Forelimb muscle (tissue), 1 donor: ENCODE measurements around the gene TNRC6C. TPM values are rescaled to one million over a fixed set of nuclear protein-coding genes. Genes with fewer than 3 reads are reported as not detected.
"Not testable (repeated sequence)": the region's sequence is repeated elsewhere in the genome, so short reads cannot be mapped to it uniquely, and the experiment has no call there.

Source experiments
- DNase-seq: peaks from one replicate; pipeline ENCODE4 v3.0.0-alpha.2; 2013; ENCODE audit warnings: low read depth
- polyA plus RNA-seq: library from polyadenylated mRNA; unstranded; fragments of 120-200 nt; gene quantifications from one replicate; pipeline ENCODE4 v1.2.1, GENCODE V29; 2013; ENCODE audit not compliant: insufficient read length

The TNRC6C gene
- polyA plus RNA-seq, 1 donor = 9.6 TPM

DNA sequence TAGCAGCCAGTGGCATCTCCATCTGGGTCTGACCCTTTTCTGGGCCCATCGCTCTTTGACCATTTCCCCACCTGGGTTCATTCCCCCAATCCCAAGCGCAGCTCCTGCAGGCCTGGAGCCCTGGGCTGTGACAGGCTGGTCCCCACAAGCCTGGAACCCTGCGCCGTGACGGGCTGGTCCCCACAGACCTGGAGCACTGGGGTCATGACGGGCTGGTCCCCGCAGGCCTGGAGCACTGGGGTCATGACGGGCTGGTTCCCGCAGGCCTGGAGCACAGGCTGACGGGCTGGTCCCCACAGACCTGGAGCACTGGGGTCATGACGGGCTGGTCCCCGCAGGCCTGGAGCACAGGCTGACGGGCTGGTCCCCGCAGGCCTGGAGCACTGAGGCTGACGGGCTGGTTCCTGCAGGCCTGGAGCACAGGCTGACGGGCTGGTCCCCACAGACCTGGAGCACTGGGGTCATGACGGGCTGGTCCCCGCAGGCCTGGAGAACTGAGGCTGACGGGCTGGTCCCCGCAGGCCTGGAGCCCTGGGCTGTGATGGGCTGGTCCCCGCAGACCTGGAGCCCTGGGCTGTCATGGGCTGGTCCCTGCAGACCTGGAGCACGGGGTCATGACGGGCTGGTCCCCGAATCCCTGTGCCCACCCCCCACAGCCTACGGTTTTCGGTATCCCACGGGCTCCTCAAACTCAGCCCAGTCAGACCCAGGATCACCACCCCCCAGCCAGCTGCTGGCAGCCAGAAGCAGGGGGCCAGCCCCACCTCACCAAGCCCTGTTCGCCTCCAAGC is 153.4 kb downstream of the TNRC6C start:
- no peak for DNase-seq

DNA sequence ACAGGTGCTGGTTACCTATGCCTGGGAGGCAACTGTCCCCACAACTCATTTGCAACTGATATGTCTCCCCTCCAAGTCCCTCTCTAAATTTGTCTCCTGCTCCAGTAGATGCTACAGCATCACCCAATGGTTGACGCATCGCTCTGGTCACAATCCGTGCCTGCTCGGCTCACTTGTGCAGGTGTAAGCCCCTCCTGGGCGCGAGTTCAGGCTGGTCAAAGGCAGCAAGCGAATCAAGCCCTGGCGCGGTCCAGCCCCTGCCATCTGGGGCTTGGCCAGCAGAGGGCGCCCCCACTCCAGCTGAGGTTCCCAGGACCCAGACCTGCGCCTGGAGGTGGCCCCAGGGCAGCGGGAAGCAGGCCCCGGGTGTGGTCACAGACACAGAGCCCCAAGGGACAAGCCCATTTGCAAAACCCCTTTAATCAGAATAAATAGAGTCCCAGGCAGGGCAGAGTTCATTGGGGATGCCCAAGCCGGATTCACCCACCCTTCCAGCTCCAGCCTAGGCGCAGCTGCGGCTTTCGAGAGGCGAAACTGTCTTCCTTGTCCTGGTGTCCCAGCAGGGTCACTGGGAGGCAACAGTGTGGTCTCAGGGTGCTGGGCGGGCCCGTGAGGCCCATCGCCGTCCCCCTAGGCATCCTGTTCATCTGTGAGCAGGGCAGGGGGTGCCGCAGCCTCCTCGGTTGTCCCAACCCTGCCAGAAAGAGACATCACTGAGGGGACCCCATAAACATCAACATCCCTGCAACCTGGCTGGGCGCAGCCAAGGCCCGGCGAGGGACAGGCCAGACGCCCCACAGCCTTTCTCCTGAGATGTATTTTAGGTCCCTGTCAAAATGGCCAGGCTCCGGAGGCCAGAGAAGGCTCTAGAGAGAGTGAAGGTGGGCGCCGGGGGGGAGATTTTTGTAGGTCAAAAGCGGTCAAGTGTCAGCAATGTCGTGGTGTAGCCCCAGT is 154.3 kb downstream of the TNRC6C start:
- DNase-seq = no peak

DNA sequence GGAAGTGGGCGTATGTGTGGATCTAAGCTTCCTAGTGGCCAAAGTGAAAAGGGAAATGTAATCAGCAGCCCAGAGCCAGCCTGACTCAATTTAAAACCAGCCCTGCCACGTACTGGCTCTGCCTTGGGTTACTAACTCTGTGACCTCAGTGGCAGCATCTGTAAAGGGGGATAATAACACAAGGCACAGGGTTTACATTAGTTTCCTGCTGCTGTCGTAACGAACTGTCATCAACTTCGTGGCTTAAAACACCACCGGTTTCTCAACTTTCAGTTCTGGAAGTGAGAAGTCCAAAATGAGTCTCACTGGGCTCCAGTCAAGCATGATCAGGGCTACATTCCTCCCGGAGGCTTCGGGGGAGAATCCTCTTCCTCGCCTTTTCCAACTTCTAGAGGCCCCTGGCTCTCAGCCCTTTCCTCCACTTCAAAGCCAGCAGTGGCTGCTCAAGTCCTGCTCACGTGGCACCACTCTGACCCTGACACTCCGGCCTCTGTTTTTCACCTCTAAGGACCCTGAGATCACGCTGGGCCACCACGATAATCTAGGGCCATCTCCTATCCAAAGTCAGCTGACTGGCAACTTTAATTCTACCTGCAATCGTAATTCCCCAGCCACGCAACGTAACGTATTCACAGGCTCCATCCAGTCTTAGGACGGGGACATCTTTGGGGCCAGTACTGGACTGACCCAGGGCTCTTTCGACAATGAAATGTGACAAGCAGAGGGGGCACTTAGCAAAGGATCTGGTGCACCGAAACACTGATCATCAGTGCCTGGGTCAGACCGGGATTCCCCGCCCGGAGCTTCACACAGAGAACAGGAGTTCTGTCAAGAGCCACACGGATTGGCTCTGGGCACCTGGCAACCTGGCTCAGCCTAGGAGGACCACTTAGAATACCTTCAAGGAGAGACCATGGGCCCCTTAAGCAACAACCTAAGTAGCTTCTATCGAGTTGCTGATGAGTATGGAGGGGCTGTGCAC is 155.6 kb downstream of the TNRC6C start:
- no peak for DNase-seq

DNA sequence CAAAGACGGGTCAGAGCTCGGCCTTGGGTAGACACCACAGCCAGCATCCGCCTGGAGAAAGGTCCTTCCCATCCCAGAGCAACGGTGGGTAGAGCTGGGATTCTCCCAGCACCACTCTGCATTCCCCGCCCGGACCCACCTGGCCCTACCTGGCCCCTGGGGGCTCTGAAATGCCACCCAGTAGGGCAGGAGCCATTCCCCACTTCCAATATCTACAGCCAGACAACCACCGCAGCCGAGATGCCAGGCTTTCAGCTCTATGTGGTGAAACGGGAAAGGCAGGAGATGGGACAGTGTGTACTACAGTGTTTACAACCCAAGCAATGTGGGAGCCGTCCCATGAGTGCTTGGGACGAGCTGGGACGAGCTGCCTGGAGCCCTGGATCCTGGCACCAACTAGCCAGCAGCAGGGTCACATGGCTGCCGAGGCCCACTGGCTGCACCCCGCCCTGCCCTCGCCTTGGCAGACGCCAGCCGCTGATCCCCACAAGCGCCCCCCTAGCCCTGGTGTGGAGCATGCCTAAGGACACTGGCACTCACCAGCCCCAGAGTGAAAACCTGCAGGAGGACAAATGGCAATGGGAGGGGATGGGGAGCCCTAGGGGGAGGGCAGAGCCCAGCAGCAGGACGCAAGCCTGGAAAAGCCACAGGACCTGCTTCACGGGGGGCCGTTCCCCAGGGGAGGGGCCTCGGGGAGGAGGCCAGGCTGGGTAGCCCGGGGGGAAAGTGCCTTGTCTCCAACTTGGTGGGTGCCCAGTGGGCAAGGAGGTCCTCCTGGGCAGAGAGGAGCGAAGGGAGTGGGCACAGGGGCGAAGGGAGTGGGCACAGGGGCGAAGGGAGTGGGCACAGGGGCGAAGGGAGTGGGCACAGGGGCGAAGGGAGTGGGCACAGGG is 156.6 kb downstream of the TNRC6C start:
- DNase-seq = no peak

DNA sequence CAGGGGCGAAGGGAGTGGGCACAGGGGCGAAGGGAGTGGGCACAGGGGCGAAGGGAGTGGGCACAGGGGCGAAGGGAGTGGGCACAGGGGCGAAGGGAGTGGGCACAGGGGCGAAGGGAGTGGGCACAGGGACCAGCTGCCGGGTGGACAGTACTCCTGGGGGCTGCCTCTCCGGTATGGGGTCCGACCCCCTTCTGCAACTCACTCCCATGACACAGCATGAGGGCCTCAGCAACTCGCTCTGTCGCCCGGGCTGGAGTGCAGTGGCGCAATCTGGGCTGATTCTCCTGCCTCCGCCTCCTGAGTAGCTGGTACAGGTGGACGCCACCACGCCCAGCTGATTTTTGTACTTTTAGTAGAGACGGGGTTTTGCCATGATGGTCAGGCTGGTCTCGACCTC is 157.3 kb downstream of the TNRC6C start:
- not testable (repeated sequence) for DNase-seq

DNA sequence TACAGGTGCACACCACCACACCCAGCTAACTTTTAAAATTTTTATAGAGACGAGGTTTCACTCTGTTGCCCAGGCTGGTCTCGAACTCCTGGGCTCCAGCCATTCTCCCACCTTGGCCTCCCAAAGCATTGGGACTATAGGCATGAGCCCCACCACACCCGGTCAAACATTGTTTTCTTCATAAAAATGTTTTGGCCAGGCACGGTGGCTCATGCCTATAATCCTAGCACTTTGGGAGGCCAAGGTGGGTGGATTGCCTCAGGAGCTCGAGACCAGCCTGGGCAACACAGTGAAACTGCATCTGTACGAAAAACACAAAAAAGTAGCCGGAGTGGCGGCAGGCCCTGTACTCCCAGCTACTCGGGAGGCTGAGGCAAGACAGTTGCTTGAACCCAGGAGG is 157.9 kb downstream of the TNRC6C start:
- DNase-seq = no peak

GRCh38 chr17:78117027-78117981 is 158.8 kb downstream of the TNRC6C start:
- no peak for DNase-seq

DNA sequence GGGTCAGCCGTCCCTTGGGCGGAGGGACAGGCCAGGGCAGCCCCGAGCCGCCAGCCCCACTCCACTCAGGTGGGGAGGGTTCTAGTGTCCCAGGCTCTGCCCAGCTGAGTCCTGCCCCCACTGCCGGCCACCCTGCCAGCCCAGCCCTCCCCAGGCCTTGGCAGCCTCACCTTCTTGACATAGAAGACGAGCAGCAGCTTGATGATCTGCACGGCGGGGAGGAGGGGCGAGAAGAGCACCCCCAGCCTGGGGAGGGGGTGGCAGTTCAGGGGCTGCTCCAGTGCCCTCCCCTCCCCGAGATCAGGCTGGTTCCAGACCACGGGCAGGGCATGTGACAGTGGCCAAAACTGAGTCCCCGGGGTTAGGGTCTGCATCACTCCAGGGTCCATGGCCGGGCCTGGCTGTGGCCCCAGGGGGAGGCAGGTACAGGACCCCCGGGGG is 160.3 kb downstream of the TNRC6C start:
- no peak for DNase-seq

GRCh38 chr17:78120537-78120936 is 162.0 kb downstream of the TNRC6C start:
- no peak for DNase-seq

DNA sequence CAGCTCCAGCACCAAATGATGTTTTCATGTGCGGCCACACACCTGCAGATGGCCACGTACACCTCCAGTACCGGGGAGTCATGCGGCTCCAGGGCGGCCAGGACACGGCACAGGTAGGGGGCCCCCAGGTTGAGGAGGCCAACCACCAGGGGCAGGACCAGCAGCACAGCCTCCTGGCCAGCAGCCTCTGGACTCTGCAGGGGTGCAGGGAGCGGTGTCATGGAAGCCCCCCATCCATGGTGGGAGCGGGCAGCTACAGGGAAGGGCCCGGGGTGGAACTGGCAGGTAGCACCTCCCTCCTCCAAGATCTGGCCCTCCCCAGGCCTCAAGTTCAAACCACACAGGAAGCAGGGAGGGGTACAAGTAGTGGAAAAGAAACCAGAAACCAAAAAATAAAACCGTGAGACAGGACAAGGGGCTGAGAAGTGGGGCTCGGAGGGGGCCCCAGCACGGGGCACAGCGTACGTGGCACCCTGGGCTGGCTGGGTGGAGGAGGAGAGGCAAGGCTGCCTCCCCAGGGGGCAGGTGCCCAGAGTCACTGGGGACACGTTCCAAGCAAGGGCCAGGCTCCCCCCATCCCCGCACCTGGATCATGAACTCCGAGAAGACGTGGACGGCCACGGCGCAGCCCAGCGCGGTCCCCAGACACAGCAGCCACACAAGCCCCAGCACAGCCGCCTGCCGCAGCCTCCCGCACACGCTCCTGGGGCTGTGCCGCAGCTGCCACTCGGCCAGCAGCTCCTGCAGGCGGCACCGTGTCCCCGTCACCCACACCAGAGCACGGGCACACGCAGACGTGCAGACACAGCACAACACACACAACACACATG is 162.7 kb downstream of the TNRC6C start:
- no peak for DNase-seq

GRCh38 chr17:78121801-78122215 is 163.3 kb downstream of the TNRC6C start:
- no peak for DNase-seq

DNA sequence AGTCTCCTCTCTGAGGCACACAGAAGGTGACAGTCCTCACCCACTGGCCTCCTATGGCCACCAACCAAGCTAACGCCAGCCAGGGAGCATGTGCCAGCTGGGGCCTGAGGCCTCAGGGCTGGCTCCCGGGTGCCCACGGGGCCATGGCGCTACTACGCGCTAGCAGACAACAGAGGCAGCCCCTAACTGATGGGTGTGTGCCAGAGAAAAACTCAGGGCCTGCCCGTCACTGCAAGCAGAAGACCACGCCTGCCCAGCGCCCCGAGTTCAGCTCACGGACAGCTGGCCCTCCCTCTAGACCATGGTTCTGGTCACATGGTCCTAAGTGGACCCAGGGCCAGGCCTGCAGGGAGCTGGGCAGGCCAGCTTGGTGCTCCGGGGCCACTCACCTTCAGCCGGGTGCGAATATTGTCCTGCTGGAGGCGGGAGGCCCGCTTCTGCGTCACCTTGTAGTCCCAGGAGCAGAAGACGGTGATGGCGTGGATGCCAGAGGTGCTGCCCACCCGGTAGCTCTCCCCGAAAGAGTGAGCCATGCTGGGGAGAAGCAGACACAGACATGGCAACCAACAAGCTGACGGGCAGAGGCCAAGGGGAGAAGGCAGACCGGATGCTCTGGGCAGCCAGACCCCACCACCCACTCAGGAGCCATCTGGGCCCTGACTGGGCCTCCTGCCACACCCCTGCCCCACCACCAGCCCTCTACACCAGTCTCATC is 163.9 kb downstream of the TNRC6C start:
- DNase-seq = no peak

GRCh38 chr17:78122931-78123249 is 164.4 kb downstream of the TNRC6C start:
- no peak for DNase-seq

DNA sequence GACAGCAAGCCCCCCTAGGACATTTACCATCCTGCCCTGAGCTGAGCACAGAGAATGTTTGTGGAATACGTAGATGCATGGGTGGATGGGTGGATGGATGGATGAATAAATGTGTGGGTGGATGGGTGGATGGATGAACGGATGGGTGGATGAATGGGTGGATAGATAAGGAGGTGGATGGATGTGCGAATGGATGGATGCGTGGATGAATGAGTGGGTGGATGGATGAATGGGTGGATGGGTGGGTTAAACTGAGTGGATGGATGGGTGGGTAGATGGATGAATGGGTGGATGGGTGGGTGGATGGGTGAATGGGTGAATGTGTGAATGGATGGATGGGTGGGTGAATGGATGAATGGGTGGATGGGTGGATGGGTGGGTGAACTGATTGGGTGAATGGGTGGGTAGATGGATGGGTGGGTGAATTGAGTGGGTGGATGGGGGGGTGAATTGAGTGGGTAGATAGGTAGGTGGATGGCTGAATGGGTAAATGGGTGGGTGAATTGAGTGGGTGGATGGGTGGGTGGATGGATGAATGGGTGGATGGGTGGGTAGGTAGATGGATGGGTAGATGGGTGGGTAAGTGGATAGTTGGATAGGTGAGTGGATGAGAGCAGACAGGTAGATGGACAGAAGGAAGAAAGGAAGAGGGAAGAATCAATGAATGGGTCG is 164.9 kb downstream of the TNRC6C start:
- no peak for DNase-seq

DNA sequence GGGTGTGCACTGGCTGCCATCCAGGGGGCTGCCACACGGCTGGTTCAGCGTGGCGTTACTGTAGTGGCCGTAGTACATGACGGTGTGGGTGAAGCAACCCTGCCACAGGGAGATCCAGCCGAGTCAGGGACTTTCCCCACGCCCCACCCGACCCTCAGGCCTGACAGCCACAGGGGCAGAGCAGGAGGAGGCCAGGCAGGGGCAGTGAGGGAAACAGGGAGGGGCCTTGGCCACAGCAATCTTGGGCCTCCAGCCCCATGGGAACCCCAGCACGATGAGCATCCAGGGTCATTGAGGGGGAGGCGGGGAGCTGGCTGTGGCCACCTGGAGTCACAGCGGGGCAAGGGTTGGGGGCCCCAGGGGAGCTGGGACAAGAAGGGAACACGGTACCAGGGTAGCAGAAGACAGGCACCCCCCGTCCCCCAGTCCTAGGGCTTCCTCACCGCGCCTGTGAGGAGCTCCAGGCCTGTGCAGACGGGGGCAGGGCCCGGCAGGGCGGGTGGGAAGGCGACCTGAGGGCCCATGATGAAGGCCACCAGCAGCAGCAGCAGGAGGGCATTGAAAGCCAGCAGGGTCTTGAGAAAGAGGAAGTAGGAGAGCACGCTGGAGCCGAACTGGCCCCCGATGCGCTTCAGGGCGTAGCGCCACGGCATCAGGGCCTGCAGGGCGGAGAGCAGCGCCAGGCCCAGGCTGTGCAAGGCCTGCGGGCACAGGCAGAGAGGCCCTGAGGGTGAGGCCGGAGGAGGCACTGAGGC is 165.8 kb downstream of the TNRC6C start:
- DNase-seq = no peak

- DNase-seq = no peak
These were observed 166.3 kb downstream of the TNRC6C start for GRCh38 chr17:78124836-78125137.
